AG10803 (cell line): ENCODE results near the gene ZNF750.
A peak's percentile ranks its signal among the peaks of the same experiment; 100 is the strongest.

Experiments
- DNase-seq: peaks from one replicate; pipeline ENCODE4 v3.0.0; 2010; ENCODE audit warnings: low read depth
- H3K4me3 ChIP-seq: 2 replicates; pipeline ENCODE4 v1.5.1; 2011; ENCODE audit warnings: mild to moderate bottlenecking, low read length, control low read depth
- CTCF ChIP-seq: conservative IDR thresholded peaks from 2 replicates; pipeline ENCODE4 v1.5.1; 2011; ENCODE audit warnings: mild to moderate bottlenecking, low read length, control low read depth, inconsistent platforms

Gene ZNF750

GRCh38 chr17:82799591-82799990 lies 40.2 kb downstream of the ZNF750 start:
- no peak for DNase-seq
- no peak overlapping the region for H3K4me3 ChIP-seq
- no peak for TF ChIP-seq CTCF

- no peak for DNase-seq
- TF ChIP-seq CTCF, result no peak
- no peak overlapping the region for H3K4me3 ChIP-seq
Observed at GRCh38 chr17:82798752-82799151, 41.1 kb downstream of the ZNF750 start.

GRCh38 chr17:82797061-82797460 lies 42.8 kb downstream of the ZNF750 start:
- no peak for TF ChIP-seq CTCF
- H3K4me3 ChIP-seq, result no peak overlapping the region
- DNase-seq, result no peak

- no peak overlapping the region for H3K4me3 ChIP-seq
- TF ChIP-seq CTCF, result no peak
- DNase-seq, result no peak
Observed at GRCh38 chr17:82795615-82796014, 44.2 kb downstream of the ZNF750 start.

GRCh38 chr17:82794781-82795482 lies 44.9 kb downstream of the ZNF750 start:
- H3K4me3 ChIP-seq, result no peak overlapping the region
- TF ChIP-seq CTCF, result no peak
- peak; percentile 63 for DNase-seq

- no peak for TF ChIP-seq CTCF
- peak; percentile 53 for DNase-seq
- H3K4me3 ChIP-seq, result no peak overlapping the region
Observed at GRCh38 chr17:82793974-82794630, 45.7 kb downstream of the ZNF750 start.

- TF ChIP-seq CTCF, result no peak
- no peak overlapping the region for H3K4me3 ChIP-seq
- DNase-seq, result peak; percentile 36
Observed at GRCh38 chr17:82791532-82791931, 48.3 kb downstream of the ZNF750 start.
